K562 (cell line): ENCODE results near the gene RIC8B. TPM values are rescaled to one million over a fixed set of nuclear protein-coding genes. Genes with fewer than 3 reads are reported as not detected.

Source experiments
- ATAC-seq: fragments of 200-7000 bp; cut with Tn5 transposase; 3 replicates; pipeline ENCODE4 v1.9.1; 2020; ENCODE audit warnings: moderate library complexity
- BruUV-seq: library from RNA; stranded (reverse); fragments of 400-500 nt; replicated peaks from 2 replicates; lab custom pipeline; 2021; lab: Mats Ljungman, UMichigan
- CTCF ChIA-PET: fragments of 300-600 bp; formaldehyde crosslinking; extraction: SDS; loops from one replicate; lab custom pipeline; 2021; ENCODE audit warnings: low intra/inter-chr PET ratio; lab: Yijun Ruan, JAX
- POLR2A ChIA-PET: fragments of 300-600, 350-650 bp; sonication (Branson Sonifier 250); formaldehyde crosslinking; extraction: SDS; loops from one replicate; lab custom pipeline; 2021; ENCODE audit warnings: antibody characterized with exemption, inconsistent platforms; lab: Yijun Ruan, JAX
- DNase-seq, 4 experiments: peaks; one replicate each; pipeline versions ENCODE4 v3.0.0 to v3.0.0-alpha.2; 2011 to 2018; ENCODE audit warnings: low spot score in 3 of 4, mixed read lengths in 3 of 4; ENCODE audit errors: extremely low read depth in 1 of 4
- FAIRE-seq: peaks from 2 replicates; lab custom pipeline; 2011; peaks lifted over from hg19 to GRCh38; lab: Jason Lieb, UNC
- H2AFZ ChIP-seq: 2 replicates; pipeline ENCODE4 v1.6.0; 2011; ENCODE audit warnings: low read depth, low read length, control low read depth, inconsistent platforms
- H3K27ac ChIP-seq: fragments of 200-600 bp; 3 replicates; pipeline ENCODE4 v1.8.0; 2011; ENCODE audit warnings: low read depth, mild to moderate bottlenecking, control low read depth, inconsistent platforms, low read length, moderate library complexity, mixed read lengths; ENCODE audit errors: extremely low read depth
- H3K27me3 ChIP-seq, 2 experiments: fragments of 300-600 bp in 1 of 2; 2 replicates in 1 of 2; 3 replicates in 1 of 2; pipeline versions ENCODE4 v1.6.0 to v1.8.0; 2011; ENCODE audit warnings: inconsistent platforms in 2 of 2, low read length in 2 of 2, mild to moderate bottlenecking in 1 of 2, mixed read lengths in 1 of 2, moderate library complexity in 1 of 2; ENCODE audit not compliant: control insufficient read depth in 2 of 2, insufficient read depth in 2 of 2
- H3K36me3 ChIP-seq: fragments of 300-600 bp; 3 replicates; pipeline ENCODE4 v1.8.0; 2011; ENCODE audit warnings: mild to moderate bottlenecking, low read length, inconsistent platforms; ENCODE audit not compliant: control insufficient read depth, insufficient read depth
- H3K4me1 ChIP-seq, 2 experiments: fragments of 200-600 bp in 1 of 2; replicated peaks in 1 of 2; 2 replicates in 1 of 2; 3 replicates in 1 of 2; pipeline versions ENCODE4 v1.5.1 to v1.8.0; 2011; ENCODE audit warnings: inconsistent platforms in 2 of 2, low read length in 2 of 2, mild to moderate bottlenecking in 1 of 2, mixed read lengths in 1 of 2, moderate library complexity in 1 of 2; ENCODE audit not compliant: control insufficient read depth in 2 of 2, insufficient read depth in 2 of 2
- H3K4me2 ChIP-seq: 2 replicates; pipeline ENCODE4 v1.6.1; 2011; ENCODE audit warnings: low read length, control low read depth, inconsistent platforms, mixed read lengths; ENCODE audit not compliant: insufficient read depth
- H3K4me3 ChIP-seq: fragments of 200-600 bp; sonication (generic), shearing (Covaris generic); 2 replicates; pipeline ENCODE4 v1.5.1; 2016; ENCODE audit warnings: control low read depth, inconsistent platforms
- H3K79me2 ChIP-seq: fragments of 200-600 bp; 3 replicates; pipeline ENCODE4 v1.8.0; 2011; ENCODE audit warnings: low read length, inconsistent platforms; ENCODE audit not compliant: control insufficient read depth, insufficient read depth
- H3K9ac ChIP-seq, 2 experiments: 2 replicates each; pipeline versions ENCODE4 v1.6.0 to v1.6.1; 2011; ENCODE audit warnings: low read depth in 2 of 2, low read length in 2 of 2, control low read depth in 1 of 2, inconsistent platforms in 1 of 2, mild to moderate bottlenecking in 1 of 2, mixed read lengths in 1 of 2; ENCODE audit not compliant: insufficient read depth in 1 of 2
- H3K9me1 ChIP-seq: one replicate; pipeline ENCODE4 v1.6.0; 2011; ENCODE audit warnings: inconsistent platforms, mild to moderate bottlenecking, low read length, moderate library complexity; ENCODE audit not compliant: control insufficient read depth, insufficient read depth
- H3K9me3 ChIP-seq: replicated peaks from 2 replicates; pipeline ENCODE4 v1.5.1; 2011; ENCODE audit warnings: low read depth, low read length, inconsistent platforms; ENCODE audit not compliant: control insufficient read depth, insufficient read depth
- H4K20me1 ChIP-seq: replicated peaks from 2 replicates; pipeline ENCODE4 v1.6.1; 2011; ENCODE audit warnings: low read length, inconsistent platforms, mixed read lengths; ENCODE audit not compliant: control insufficient read depth, insufficient read depth
- CBFA2T3 ChIP-seq: fragments of 450-650 bp; IDR thresholded peaks from 2 replicates; pipeline ENCODE4 v1.6.1; 2017
- FOXA3 ChIP-seq, 2 experiments: fragments of 450-650 bp in 1 of 2; sonication (generic) in 1 of 2; formaldehyde crosslinking; IDR thresholded peaks in 1 of 2; conservative IDR thresholded peaks in 1 of 2; 2 replicates each; pipeline versions ENCODE4 v1.4.0 to v1.8.0; 2020 to 2022; ENCODE audit warnings: mild to moderate bottlenecking in 2 of 2, missing genetic modification reagents in 1 of 2
- GABPB1 ChIP-seq: sonication (generic); formaldehyde crosslinking; IDR thresholded peaks from 2 replicates; pipeline ENCODE4 v1.8.0; 2022; ENCODE audit warnings: mild to moderate bottlenecking, missing genetic modification reagents
- MEF2D ChIP-seq: conservative IDR thresholded peaks from 2 replicates; pipeline ENCODE4 v1.6.1; 2016; ENCODE audit warnings: low read depth, missing genetic modification characterization, missing compliant biosample characterization
- MEIS2 ChIP-seq: fragments of 450-650 bp; IDR thresholded peaks from 2 replicates; pipeline ENCODE4 v1.6.1; 2014; ENCODE audit warnings: mild to moderate bottlenecking; ENCODE audit not compliant: partially characterized antibody
- NFIC ChIP-seq: fragments of 450-650 bp; IDR thresholded peaks from 2 replicates; pipeline ENCODE4 v1.6.1; 2017; ENCODE audit warnings: mild to moderate bottlenecking, inconsistent platforms
- SMARCE1 ChIP-seq: fragments of 450-650 bp; IDR thresholded peaks from 2 replicates; pipeline ENCODE4 v1.7.1; 2016; ENCODE audit warnings: mild to moderate bottlenecking
- ZBTB17 ChIP-seq: fragments of 450-650 bp; formaldehyde crosslinking; IDR thresholded peaks from 2 replicates; pipeline ENCODE4 v1.4.0; 2020; ENCODE audit warnings: mild to moderate bottlenecking
- WGBS: fragments of 100-300 bp; shearing (Covaris generic); methylation state at CpG from one replicate; pipeline ENCODE4 v1.1.6; 2016; ENCODE audit warnings: low coverage, mixed read lengths; ENCODE audit not compliant: insufficient coverage; ENCODE audit errors: missing lambda C conversion rate; 5-methylcytosine and 5-hydroxymethylcytosine counted together
- in situ Hi-C: fragments of 300-500 bp; cut with MboI; formaldehyde crosslinking; loops from 4 replicates; pipeline ENCODE4 v1.15.0; 2018; ENCODE audit warnings: inconsistent platforms, mixed read lengths
- intact Hi-C: fragments of 100-400 bp; cut with micrococcal nuclease; formaldehyde crosslinking; loops from 2 replicates; pipeline ENCODE4 v1.14.2; 2022
- polyA plus RNA-seq, 8 experiments: library from polyadenylated mRNA; depleted of rRNA in 4 of 8; stranded (reverse) in 5 of 8; unstranded in 3 of 8; fragments of >200 nt; fragmentation: Nextera tagmentation in 2 of 8; fragmentation: Illumina TruSeq in 1 of 8; extraction: Ambion mirVana in 2 of 8; extraction: Trizol in 1 of 8; gene quantifications; 2 replicates each; pipeline versions ENCODE4 v1.2.1 to v1.2.3, GENCODE V29; 2011 to 2014; ENCODE audit warnings: inconsistent platforms in 1 of 8, missing spikeins in 1 of 8
- total RNA-seq, 7 experiments: library from RNA; depleted of rRNA in 6 of 7; stranded (reverse); fragments of >200 nt in 6 of 7; fragmentation: Illumina TruSeq in 2 of 7; extraction: Trizol in 2 of 7; gene quantifications; 2 replicates each; pipeline versions ENCODE4 v1.2.1 to v1.2.3, GENCODE V29; 2011 to 2021; ENCODE audit warnings: low replicate concordance in 1 of 7

Gene RIC8B
- total and polyA plus RNA-seq, 9 of the 15 experiments (the other 6 are each of a cell fraction or from before 2014, with no cell fraction given), result 0.92 to 8.1 (median 4.8) TPM

DNA sequence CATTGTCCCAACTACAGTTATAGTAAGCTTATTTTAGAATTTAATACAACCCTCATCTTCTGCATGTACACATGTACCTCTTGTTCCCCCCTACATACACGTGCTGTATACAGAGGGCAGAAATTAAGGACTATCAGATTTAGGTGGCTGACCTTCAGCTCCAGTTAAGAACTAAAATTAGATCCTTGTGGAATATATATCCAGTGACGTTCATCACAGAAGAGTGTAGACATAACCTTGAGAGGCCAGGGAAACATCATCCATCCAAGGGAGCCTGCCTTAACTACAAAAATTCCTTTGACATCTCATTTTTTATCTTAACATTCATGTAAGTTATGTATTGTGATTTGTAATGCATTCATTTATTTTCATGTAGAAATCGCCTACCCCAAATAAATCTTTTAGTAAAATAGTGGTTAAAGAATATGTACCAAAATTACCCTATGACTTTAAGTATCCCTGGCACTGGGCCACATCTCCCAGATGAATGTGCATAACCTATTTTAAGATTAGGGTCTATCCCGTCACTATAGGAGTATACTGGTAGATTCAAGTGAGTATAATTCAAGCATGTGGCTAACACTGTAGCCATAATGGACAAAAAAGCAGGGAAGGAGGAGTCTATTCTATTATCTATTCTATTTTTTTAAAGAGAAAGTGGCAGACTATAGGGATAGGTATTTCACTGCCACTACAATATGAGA, 27.5 kb downstream of the RIC8B start:
- no peaks in the 10 kb centered on the region for H3K27me3 ChIP-seq
- H4K20me1 ChIP-seq, result no peaks in the 10 kb centered on the region
- FAIRE-seq (peak; percentile 51), ATAC-seq (no peak), DNase-seq (no peak)
- no peaks in the 10 kb centered on the region for H3K9me3 ChIP-seq
- no TSS peak for BruUV-seq
- intact Hi-C loops, result no loop called here
- no peak overlapping the region for H3K4me2 ChIP-seq
- H2AFZ ChIP-seq, result no peak overlapping the region
- H3K36me3 ChIP-seq, result peaks cover 5% of the 10 kb centered on the region; the same call in 1 of the 3 replicates
- ChIA-PET CTCF (no interaction called here), POLR2A (interaction anchor here (1.2 kb wide), 1 partner anchor 14 kb away, joined by 3 read pairs; no protein-coding TSS in a partner anchor)
- no peaks in the 10 kb centered on the region for H3K4me1 ChIP-seq
- no peaks in the 10 kb centered on the region for H3K79me2 ChIP-seq
- WGBS, result 58% methylated on average over 4 of the region's 4 CpGs
- H3K9me1 ChIP-seq, result no peaks in the 10 kb centered on the region
- in situ Hi-C loops, result no loop called here
- H3K4me3 ChIP-seq, result no peak overlapping the region
- TF ChIP-seq GABPB1 (CRISPR knock-in tag) (no peak), ZBTB17 (CRISPR knock-in tag) (no peak), MEF2D (no peak), MEIS2 (no peak), NFIC (peak; percentile 40), CBFA2T3 (no peak), SMARCE1 (no peak), FOXA3 (CRISPR knock-in tag; conservative IDR thresholded peaks at IDR 0.05 in 1 of 2, IDR thresholded peaks at IDR 0.05 in 1 of 2) (no peak)
- H3K27ac ChIP-seq, result no peak overlapping the region
- no peak overlapping the region for H3K9ac ChIP-seq
